Stimulated activated CD8-positive, alpha-beta memory T cell treated with anti-CD3 and anti-CD28 coated beads, Interleukin-12 subunit alpha, Interleukin-12 subunit beta, amount 100 ng/mL, for 4 hours (primary cell): ENCODE measurements around the gene BEGAIN.

Source experiments
- DNase-seq: peaks from one replicate; pipeline ENCODE4 v3.0.0-alpha.2; 2020; ENCODE audit warnings: low read depth

Gene BEGAIN

GRCh38 chr14:100536721-100537445 is 50.3 kb downstream of the BEGAIN start:
- no peak for DNase-seq

GRCh38 chr14:100536121-100536510 is 51.1 kb downstream of the BEGAIN start:
- DNase-seq, result no peak

- no peak for DNase-seq
Measured at GRCh38 chr14:100535287-100536120, 51.7 kb downstream of the BEGAIN start.

GRCh38 chr14:100534528-100535286 is 52.5 kb downstream of the BEGAIN start:
- no peak for DNase-seq

- no peak for DNase-seq
Measured at GRCh38 chr14:100533656-100534485, 53.3 kb downstream of the BEGAIN start.

GRCh38 chr14:100532906-100533655 is 54.1 kb downstream of the BEGAIN start:
- no peak for DNase-seq

- DNase-seq, result no peak
Measured at GRCh38 chr14:100532154-100532861, 54.9 kb downstream of the BEGAIN start.

- no peak for DNase-seq
Measured at GRCh38 chr14:100531152-100532121, 55.8 kb downstream of the BEGAIN start.

GRCh38 chr14:100530270-100531072 is 56.7 kb downstream of the BEGAIN start:
- no peak for DNase-seq

- DNase-seq, result no peak
Measured at GRCh38 chr14:100529561-100530031, 57.6 kb downstream of the BEGAIN start.

GRCh38 chr14:100528962-100529560 is 58.2 kb downstream of the BEGAIN start:
- no peak for DNase-seq

- DNase-seq, result no peak
Measured at GRCh38 chr14:100526632-100527031, 60.6 kb downstream of the BEGAIN start.

- no peak for DNase-seq
Measured at GRCh38 chr14:100526057-100526456, 61.2 kb downstream of the BEGAIN start.

- DNase-seq, result no peak
Measured at GRCh38 chr14:100525615-100526014, 61.6 kb downstream of the BEGAIN start.

- DNase-seq, result no peak
Measured at GRCh38 chr14:100524933-100525243, 62.3 kb downstream of the BEGAIN start.

GRCh38 chr14:100524233-100524932 is 62.8 kb downstream of the BEGAIN start:
- no peak for DNase-seq

- no peak for DNase-seq
Measured at GRCh38 chr14:100523843-100524169, 63.4 kb downstream of the BEGAIN start.
